ENCODE measurements around the gene SLC16A3. TPM values are rescaled to one million over a fixed set of nuclear protein-coding genes. Genes with fewer than 3 reads are reported as not detected.
A peak's percentile ranks its signal among the peaks of the same experiment; 100 is the strongest.
"Not testable (repeated sequence)": the region's sequence is repeated elsewhere in the genome, so short reads cannot be mapped to it uniquely, and the experiment has no call there.

The SLC16A3 gene
- total RNA-seq, 3 donors from 2014 or later = 10.2 to 22.6 (median 17.3) TPM

GRCh38 chr17:82258555-82258954, 29.7 kb downstream of the SLC16A3 start:
- peak overlapping the region in 1 of 2 donors; percentile 9 for H3K27ac ChIP-seq
- H3K4me1 ChIP-seq = no peaks in the 10 kb centered on the region
- H3K36me3 ChIP-seq = no peaks in the 10 kb centered on the region
- no peak for DNase-seq (ENCODE audit: low spot score in 2 of 2)
- H3K9me3 ChIP-seq = no peaks in the 10 kb centered on the region
- intact Hi-C loops (cut with DNase I; ENCODE audit: low total_unique reads) = no loop called here
- TF ChIP-seq CTCF (IDR thresholded peaks at IDR 0.05) (no peak), POLR2AphosphoS5 (IDR thresholded peaks at IDR 0.05) (no peak), POLR2A (IDR thresholded peaks at IDR 0.05) (no peak)
- no peaks in the 10 kb centered on the region for H3K27me3 ChIP-seq
- H3K4me3 ChIP-seq = no peak overlapping the region

- intact Hi-C loops (cut with DNase I; ENCODE audit: low total_unique reads); H3K27me3 ChIP-seq; H3K4me3 ChIP-seq; H3K36me3 ChIP-seq; DNase-seq (ENCODE audit: low spot score in 2 of 2); H3K4me1 ChIP-seq; H3K27ac ChIP-seq; H3K9me3 ChIP-seq: not testable (repeated sequence)
Observed at GRCh38 chr17:82259972-82260961, 31.4 kb downstream of the SLC16A3 start.

GRCh38 chr17:82262344-82262743, 33.5 kb downstream of the SLC16A3 start:
- TF ChIP-seq POLR2A (IDR thresholded peaks at IDR 0.05) = no peak
- TF ChIP-seq POLR2AphosphoS5 (IDR thresholded peaks at IDR 0.05) = no peak
- no peak for TF ChIP-seq CTCF (IDR thresholded peaks at IDR 0.05)
- no peak overlapping the region for H3K27ac ChIP-seq
- H3K9me3 ChIP-seq = no peaks in the 10 kb centered on the region
- DNase-seq (ENCODE audit: low spot score in 2 of 2) = no peak
- peaks cover 0 to 4% of the 10 kb centered on the region in 2 donors for H3K4me1 ChIP-seq
- no peaks in the 10 kb centered on the region for H3K36me3 ChIP-seq
- no peaks in the 10 kb centered on the region for H3K27me3 ChIP-seq
- H3K4me3 ChIP-seq = no peak overlapping the region
- intact Hi-C loops (cut with DNase I; ENCODE audit: low total_unique reads) = no loop called here

- intact Hi-C loops (cut with DNase I; ENCODE audit: low total_unique reads) = no loop called here
- Histone ChIP-seq H3K27me3 (no peaks in the 10 kb centered on the region), H3K4me3 (no peak overlapping the region), H3K36me3 (no peaks in the 10 kb centered on the region), H3K9me3 (no peaks in the 10 kb centered on the region), H3K4me1 (peaks cover 0 to 15% of the 10 kb centered on the region in 2 donors), H3K27ac (peak overlapping the region in 1 of 2 donors; percentile 29)
- TF ChIP-seq POLR2A (IDR thresholded peaks at IDR 0.05) = no peak
- TF ChIP-seq POLR2AphosphoS5 (IDR thresholded peaks at IDR 0.05) = no peak
- no peak for TF ChIP-seq CTCF (IDR thresholded peaks at IDR 0.05)
- no peak for DNase-seq (ENCODE audit: low spot score in 2 of 2)
Observed at GRCh38 chr17:82263641-82264040, 34.8 kb downstream of the SLC16A3 start.

GRCh38 chr17:82266142-82266541, 37.3 kb downstream of the SLC16A3 start:
- no peaks in the 10 kb centered on the region for H3K36me3 ChIP-seq

More at GRCh38 chr17:82266142-82266541, 37.3 kb downstream of the SLC16A3 start:
- TF ChIP-seq POLR2A (IDR thresholded peaks at IDR 0.05) (no peak), CTCF (IDR thresholded peaks at IDR 0.05) (no peak), POLR2AphosphoS5 (IDR thresholded peaks at IDR 0.05) (no peak)
- DNase-seq (ENCODE audit: low spot score in 2 of 2) = no peak
- Histone ChIP-seq H3K27me3 (no peaks in the 10 kb centered on the region), H3K9me3 (no peaks in the 10 kb centered on the region), H3K4me3 (no peak overlapping the region), H3K27ac (peak overlapping the region; percentile 96 to 99), H3K4me1 (peaks cover 0 to 27% of the 10 kb centered on the region in 2 donors)
- intact Hi-C loops (cut with DNase I; ENCODE audit: low total_unique reads) = no loop called here

All from breast epithelium (tissue), 4 donors.